HG03575 (cell line): ENCODE data around the gene NR2F1-AS1.
"Not testable (repeated sequence)": the region's sequence is repeated elsewhere in the genome, so short reads cannot be mapped to it uniquely, and the experiment has no call there.

Experiments
- ATAC-seq: cut with Tn5 transposase; IDR thresholded peaks from one replicate; pipeline ENCODE4 v1.9.1; 2021; ENCODE audit not compliant: unreplicated experiment, insufficient number of reproducible peaks, low FRiP score; ENCODE audit errors: extremely low read depth

NR2F1-AS1 gene

DNA sequence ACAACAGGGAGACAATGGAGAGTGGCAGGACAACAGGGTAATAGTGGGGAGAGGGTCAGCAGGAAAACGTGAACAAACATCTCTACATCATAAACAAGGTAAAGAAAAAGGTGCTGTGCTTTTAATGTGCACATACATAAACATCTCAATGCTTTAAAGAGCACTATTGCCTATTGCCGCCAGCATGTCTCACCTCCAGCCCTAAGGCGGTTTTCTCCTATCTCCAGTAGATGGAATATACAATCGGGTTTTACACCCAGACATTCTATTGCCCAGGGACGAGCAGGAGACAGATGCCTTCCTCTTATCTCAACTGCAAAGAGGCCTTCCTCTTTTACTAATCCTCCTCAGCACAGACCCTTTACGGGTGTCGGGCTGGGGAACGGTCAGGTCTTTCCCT lies 124.2 kb downstream of the NR2F1-AS1 start:
- not testable (repeated sequence) for ATAC-seq

DNA sequence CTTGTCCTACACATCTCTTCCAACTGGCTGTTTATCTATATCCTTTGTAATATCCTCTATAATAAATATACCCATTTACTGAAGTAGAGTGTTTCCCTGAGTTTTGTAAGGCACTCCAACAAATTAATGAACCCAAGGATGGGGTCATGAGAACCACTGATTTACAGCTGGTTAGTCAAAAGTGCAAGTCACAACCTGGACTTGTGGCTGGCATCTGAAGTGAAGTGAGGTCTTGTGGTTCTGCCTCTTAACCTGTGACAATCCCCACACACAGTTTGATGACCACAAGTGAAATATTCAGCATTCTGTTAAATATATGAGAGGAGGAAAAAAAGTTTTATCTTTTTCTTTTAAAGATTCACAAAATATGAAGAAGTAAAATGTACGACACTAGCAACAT lies 126.1 kb downstream of the NR2F1-AS1 start:
- ATAC-seq: no peak

DNA sequence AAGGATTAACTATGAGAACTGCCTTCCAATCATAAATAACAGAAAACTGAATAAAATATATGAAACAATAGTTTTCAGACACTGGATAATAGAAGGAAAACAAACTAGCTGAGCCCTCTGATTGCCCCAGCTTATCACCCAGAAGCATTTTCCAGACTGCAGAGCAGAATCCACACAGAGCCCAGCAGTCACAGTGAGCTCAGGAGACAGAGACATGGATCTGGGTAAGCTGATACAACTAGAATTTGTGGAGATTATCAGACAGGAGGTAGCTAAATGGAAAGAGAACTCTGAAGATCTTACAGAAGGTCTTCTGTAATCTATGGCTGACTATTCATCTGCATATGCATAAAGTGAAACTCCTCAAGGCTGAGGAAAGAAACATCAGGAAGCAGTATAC lies 128.8 kb downstream of the NR2F1-AS1 start:
- no peak for ATAC-seq

DNA sequence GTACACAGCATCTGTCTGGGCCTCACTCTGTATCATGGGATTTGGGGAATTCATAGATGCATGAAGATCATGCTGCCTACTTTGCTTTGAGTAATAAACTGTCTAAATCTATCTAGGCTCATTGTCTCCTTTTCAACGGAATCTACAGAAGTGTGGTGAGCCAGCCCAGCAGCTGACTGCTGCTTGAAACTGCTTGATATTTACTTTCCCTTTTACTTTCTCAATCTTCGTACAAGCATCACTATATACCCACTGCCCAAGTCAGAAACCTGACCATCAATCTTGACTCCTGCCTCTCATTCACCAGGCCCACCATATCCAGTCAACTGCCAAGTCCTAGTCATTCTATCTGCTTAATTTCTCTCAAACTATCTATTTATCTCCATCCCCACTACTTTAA lies 142.9 kb downstream of the NR2F1-AS1 start:
- ATAC-seq: no peak

DNA sequence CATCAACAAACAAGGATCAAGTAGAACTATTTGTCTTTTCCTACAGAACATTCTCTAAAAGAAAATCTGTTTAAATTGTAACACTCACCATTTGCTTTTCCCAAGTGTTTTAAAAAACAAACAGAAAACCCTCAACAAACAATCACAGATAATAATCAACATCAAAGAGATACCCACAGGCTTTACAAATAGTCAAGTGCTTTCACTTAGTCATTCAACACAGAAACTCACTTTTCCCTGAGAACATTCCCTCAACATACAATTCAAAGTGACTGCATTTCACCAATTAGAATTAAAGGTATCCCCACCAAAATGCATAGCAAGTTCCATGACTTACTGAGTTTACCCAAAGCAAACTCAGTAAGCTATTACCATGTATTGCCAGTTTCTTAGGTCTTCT lies 144.9 kb downstream of the NR2F1-AS1 start:
- no peak for ATAC-seq

DNA sequence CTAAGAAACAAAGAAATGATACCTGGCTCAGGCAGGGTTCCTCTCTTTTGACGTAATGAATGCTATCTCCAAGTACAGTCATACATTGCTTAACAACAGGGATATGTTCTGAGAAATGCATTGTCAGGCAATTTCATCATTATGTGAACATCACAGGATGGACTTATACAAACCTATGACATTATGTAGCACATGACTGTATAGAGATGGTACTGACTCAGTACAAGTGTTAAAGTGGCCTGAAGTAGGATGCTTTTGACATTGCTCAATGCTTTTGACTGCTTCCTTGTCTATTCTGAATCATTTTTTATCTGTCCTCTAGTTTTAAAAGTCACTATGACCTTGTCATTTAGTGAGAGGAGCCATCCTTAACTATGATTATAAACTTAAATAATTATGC lies 147.6 kb downstream of the NR2F1-AS1 start:
- no peak for ATAC-seq

DNA sequence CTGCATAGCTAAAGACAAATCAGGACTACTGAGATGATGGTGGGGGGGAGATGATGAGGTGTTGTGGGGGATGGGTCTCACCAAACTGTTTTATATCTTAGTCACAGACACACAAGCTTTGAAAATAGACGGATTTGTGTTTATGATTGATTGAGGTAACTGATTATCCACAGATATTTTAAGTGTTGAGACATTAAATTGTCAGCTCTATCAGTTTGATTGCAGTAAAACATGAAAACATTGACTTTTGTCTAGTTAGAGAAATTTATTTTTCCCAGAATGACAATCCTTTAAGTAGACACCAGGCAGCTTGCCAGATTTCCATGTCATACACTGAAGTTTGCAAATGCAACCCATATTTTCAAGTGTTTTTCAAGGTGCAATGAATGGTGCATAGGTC lies 149.8 kb downstream of the NR2F1-AS1 start:
- ATAC-seq: no peak

DNA sequence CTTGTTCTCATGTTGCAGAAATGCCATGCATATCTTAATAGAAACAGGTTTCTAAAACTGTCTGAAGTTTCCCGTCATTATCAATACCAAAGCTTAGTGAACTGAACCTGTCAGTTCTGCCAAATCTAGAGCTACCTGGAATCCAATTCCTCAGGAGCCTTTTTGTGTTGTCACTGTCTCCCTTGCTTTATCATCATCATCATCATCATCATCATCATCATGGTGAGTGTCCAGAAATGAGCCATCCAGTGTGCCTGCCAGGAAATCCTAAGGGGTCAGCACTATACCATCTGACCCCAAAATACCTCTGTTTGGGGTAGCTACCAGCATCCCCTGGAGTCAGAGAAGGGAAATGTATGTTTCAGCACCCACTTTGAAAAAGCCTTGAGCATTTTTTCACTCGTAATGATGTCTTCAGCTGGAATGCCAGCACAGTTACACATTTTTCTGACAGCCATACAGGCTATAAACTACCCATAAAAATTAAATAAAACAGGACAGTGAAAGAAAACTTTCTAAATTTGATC lies 150.3 kb downstream of the NR2F1-AS1 start:
- no peak for ATAC-seq

DNA sequence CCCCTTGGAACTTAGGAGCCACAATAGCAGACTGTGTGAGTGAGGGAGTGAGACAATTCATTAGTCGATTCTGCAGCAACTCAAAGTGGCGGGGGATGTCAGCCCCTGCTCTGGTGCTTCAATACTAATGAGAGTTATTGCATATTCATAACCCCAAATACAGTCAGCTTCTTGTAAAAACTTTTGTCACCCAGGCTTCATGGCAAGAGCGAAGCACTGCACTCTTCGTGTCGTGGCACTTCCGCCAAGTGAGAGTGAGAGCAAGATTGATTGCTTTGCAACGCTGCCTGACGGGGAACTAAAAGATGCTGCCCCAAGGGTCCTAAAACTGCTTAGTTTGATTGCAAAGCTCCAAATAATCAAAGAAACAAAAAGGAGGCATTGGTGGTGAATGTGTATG lies 150.9 kb downstream of the NR2F1-AS1 start:
- no peak for ATAC-seq

DNA sequence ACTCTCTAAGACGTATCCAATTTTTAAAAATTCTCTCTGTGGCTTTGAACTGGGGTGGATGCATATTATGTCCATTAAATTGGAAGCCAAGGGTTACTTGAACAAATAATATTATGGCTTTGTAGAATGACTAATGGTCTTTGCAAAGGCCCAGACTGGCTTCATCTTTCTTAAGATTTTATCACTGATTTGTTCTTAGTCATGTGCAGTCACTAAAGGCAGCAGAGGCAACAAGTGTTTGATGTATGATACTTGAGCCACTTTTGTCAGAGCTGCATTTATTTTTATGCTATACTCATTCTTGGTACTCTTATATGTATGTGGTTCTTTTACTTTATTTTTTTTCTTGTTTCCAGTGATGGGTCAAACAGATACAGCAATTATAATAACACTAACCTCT lies 152.2 kb downstream of the NR2F1-AS1 start:
- ATAC-seq: no peak

DNA sequence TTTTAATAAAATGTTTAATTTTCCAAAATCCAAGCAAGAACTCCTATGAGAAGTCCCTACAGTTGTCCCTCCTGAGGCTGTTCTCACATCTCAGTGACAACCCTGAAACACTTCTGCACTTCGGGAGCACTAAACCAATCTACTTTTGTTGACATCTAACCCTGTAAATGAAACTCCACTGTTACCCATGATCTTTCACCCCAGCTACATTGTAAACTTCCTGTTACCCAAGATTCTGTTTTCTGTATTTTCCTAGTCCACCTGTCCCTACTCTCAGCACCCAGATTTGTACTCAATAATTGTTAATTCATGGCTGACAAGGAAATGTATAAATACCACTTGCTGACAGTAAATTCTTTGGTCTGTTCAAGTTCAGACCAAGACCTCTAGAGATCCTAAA lies 153.7 kb downstream of the NR2F1-AS1 start:
- no peak for ATAC-seq

DNA sequence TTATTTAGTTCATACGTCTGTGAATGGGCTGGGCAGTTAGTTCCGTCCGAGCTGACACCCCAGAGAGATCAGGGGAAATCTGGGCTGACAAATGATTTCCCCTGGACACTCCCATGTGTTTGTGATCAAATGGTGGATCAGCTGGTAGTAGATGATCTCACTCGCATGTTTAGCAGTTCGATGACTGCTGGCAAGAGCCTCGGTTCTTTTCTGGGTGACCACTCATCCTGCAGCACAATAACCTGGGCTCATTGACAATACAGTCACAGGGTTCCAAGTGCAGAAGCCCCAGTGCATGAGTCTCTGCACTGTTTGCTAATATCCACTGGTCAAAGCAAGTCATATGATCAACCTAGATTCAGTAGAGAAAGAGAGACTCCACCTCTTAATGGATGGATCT lies 155.9 kb downstream of the NR2F1-AS1 start:
- no peak for ATAC-seq

DNA sequence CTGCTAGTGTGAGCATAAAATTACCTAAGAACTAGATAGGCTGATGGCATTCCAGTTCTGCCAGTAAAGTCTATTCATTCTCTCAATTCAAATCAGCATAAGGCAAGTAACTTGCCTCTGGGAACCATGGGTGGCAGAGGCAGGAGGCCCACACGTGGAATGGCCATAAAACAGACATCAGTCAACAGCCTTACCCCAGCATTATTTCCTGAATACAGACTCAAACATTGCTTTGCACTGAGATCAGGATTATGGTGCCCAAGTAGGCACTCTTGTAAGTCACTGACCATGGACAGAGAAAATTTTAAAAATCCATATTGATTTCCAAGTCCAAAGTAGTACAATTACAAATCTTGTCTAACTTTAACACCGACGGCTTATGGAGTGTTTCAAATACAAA lies 157.7 kb downstream of the NR2F1-AS1 start:
- ATAC-seq: no peak

DNA sequence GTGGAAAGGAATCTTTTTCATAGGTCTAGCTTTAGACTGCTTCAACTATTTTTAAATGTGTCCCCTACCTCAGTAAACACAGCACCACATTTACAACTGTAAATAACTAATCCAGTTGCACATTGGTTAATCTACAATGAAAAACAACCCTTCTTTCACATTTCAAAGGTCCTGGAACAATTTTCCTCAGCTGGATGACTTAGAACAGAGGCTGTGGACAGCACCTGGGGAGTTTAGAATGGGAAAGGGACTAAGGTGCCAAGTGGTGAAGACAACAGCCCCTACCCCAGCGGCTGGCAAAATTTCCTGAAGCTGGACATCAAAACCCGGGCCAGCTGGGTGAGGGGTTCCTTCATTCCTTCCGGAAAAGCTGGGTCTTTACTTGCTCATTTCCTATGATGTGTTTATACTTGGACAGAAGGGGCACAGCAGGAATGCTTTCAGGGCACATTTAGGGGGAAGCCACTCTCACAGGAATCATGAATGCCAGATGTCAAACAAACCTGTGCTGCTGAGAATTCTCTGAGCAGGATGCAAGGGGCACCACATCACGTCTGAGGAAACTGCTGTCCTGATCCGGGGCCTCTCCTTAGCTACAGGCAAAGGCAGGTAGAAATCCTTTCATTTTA lies 158.3 kb downstream of the NR2F1-AS1 start:
- no peak for ATAC-seq

DNA sequence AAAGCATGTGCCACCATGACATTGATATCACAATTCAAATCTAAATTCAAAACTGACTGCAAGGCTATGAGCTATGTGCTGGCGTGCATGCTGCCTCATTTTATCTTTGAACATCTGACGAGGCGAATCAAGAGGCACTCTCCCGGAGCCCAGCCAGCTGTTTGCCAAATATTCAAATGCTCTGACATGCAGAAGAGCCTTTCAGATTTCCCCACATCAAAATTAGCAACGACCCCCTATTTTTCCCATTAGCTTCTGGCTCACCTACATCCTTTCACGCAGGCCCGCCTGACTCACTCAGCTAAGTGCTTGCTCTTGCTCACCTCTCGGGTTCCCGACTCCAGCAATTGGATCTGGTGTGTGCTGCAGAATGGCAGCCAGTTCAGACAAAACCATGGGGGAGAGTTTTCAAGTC lies 159.0 kb downstream of the NR2F1-AS1 start:
- ATAC-seq: no peak

DNA sequence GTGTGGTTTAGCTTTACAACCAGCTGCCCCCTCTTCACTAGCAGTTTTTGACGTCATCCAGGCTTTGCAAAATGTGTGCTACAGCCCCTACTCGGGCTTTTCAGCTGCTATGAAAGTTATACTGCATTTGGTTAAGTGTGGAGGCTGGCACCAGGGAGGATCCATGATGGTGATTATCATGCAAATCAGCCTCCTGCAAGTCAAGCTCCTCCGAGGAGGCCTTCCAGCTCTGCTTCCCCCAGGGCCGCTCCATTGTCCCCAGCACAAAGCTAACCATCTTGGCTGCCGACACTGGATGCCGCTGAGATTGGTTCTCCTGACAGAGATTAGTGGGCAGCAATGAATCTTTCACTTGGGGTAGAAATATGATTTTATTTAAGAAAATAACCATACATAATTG lies 159.6 kb downstream of the NR2F1-AS1 start:
- ATAC-seq: no peak

DNA sequence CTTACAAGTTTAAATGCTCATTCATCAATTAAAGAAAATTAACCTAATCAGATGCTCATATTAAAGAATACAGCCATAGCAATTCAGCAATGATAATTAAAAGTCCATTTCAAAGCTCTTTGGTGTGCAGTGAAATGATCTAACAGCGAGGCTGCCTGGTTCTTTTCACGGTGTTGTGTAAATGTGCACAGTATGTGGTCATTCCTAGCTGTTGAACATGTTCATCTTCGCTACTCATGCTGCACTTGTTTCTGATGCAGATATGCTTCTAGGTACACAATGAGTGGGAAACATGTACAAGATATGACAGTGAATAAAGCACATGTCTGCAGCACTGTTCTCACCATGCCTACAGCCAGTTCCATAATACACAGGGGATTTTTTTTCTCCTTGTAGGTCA lies 163.5 kb downstream of the NR2F1-AS1 start:
- no peak for ATAC-seq

DNA sequence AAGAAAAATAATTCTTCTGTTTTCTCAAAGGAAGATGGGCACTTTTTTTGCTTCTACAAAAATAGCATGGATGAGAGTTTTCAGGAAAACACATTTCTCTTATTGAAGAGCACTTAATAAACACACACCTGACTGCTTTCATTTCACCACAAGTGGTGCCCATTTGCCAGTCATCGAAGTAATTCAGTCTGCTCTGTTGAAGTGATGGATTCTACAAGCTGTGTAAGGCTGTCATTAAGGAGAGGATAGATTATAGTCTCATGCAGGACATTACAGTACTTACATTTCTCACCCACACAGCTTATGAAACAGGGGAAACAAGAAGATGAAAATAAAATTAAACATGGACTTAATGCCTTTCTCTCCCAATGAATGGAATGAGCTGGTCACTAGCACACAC lies 165.2 kb downstream of the NR2F1-AS1 start:
- no peak for ATAC-seq

DNA sequence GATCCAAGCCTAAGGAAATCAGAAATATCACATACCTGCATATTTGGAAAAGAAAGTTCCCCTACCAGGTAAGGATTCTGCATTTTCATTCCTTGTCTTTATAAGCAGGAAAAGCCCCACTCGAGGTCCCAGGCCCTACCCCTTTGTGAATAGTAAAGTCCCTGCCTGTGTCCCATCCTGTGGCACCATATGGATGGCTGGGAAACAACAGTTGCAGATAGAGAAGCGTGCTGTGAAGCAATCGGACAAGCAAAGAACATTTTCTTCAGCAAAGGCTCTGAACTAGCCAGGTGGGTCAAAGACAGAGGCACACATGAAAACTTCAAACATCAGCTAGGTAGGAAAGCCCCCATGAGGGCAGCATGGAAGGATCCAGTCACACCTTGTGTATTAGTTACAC lies 169.3 kb downstream of the NR2F1-AS1 start:
- ATAC-seq: no peak

DNA sequence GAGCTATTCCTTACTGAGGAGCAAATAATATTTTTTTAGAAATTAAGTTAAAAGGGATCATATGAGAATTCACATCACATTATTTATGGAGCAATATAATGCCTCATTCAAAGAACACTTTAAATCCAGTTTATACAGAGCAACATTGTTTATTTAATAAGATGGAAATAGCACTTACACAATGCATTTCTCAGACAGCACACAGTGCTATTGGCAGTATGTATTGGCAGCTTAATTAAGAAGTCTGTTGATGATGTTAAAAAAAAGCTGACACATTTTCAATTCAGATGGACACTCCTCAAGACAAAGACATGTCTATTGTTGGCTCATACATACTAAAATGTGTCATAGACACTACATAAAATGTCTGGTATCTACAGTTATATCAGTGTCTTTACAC lies 171.3 kb downstream of the NR2F1-AS1 start:
- ATAC-seq: no peak

DNA sequence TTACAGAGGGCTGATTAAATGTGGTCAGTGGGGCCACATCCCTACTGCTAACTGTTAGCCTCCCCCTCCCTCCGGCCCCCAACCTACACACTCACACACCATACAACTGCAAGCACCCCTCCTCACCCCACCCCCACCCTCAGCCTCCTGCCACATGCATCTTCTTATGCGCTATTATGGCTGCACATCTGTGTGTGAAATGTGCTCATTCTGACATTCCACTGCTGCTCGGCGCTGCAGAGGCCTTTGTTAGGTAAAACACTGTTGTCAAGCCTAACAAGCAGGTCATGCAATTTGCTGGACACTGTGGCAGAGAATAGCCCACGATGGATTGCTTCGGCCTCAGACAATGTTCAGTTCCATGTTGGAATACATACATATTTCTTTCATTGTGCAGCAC lies 173.6 kb downstream of the NR2F1-AS1 start:
- ATAC-seq: no peak
